HepG2 (cell line): ENCODE measurements around the gene DDAH2. TPM values are rescaled to one million over a fixed set of nuclear protein-coding genes. Genes with fewer than 3 reads are reported as not detected.

Experiments
- ATF7-NPFF ChIP-seq: sonication (generic); formaldehyde crosslinking; IDR thresholded peaks from 2 replicates; pipeline ENCODE4 v1.8.1; 2023; ENCODE audit warnings: mild to moderate bottlenecking, low read depth, missing genetic modification reagents, moderate library complexity
- GABPA ChIP-seq, 2 experiments: IDR thresholded peaks; 2 replicates each; pipeline ENCODE4 v1.6.1; 2011 to 2016; ENCODE audit warnings: low read depth in 2 of 2, low read length in 1 of 2, missing biosample characterization in 1 of 2, missing genetic modification characterization in 1 of 2
- GLI4 ChIP-seq: sonication (generic); formaldehyde crosslinking; IDR thresholded peaks from 2 replicates; pipeline ENCODE4 v1.5.1; 2020; ENCODE audit warnings: missing genetic modification reagents, mild to moderate bottlenecking, moderate library complexity, borderline replicate concordance
- KDM4B ChIP-seq: sonication (generic); formaldehyde crosslinking; IDR thresholded peaks from 2 replicates; pipeline ENCODE4 v1.4.0; 2020; ENCODE audit warnings: missing genetic modification reagents
- NAIF1 ChIP-seq: sonication (generic); formaldehyde crosslinking; IDR thresholded peaks from 2 replicates; pipeline ENCODE4 v1.5.0; 2020; ENCODE audit warnings: mild to moderate bottlenecking, missing genetic modification reagents, borderline replicate concordance
- NFAT5 ChIP-seq: sonication (generic); formaldehyde crosslinking; IDR thresholded peaks from 2 replicates; pipeline ENCODE4 v1.4.0; 2020; ENCODE audit warnings: missing genetic modification reagents
- THAP9 ChIP-seq: sonication (generic); formaldehyde crosslinking; IDR thresholded peaks from 2 replicates; pipeline ENCODE4; 2020; ENCODE audit warnings: missing genetic modification reagents, mild to moderate bottlenecking, borderline replicate concordance
- TP53 ChIP-seq: sonication (generic); formaldehyde crosslinking; conservative IDR thresholded peaks from 2 replicates; pipeline ENCODE4 v1.4.0; 2020; ENCODE audit warnings: missing genetic modification reagents
- YEATS2 ChIP-seq: sonication (generic); formaldehyde crosslinking; IDR thresholded peaks from 2 replicates; pipeline ENCODE4 v1.4.0; 2020; ENCODE audit warnings: missing genetic modification reagents, borderline replicate concordance
- ZEB1 ChIP-seq: IDR thresholded peaks from 2 replicates; pipeline ENCODE4 v1.6.1; 2012; ENCODE audit warnings: mild to moderate bottlenecking, low read depth, inconsistent platforms; ENCODE audit not compliant: insufficient replicate concordance
- ZFY ChIP-seq: sonication (generic); formaldehyde crosslinking; IDR thresholded peaks from 2 replicates; pipeline ENCODE4 v1.4.0; 2020; ENCODE audit warnings: missing genetic modification reagents
- ZNF224 ChIP-seq: sonication (generic); formaldehyde crosslinking; IDR thresholded peaks from 2 replicates; pipeline ENCODE4 v1.5.0; 2020; ENCODE audit warnings: mild to moderate bottlenecking, missing genetic modification reagents
- ZNF556 ChIP-seq: sonication (generic); formaldehyde crosslinking; IDR thresholded peaks from 2 replicates; pipeline ENCODE4 v1.4.0; 2020; ENCODE audit warnings: mild to moderate bottlenecking, missing genetic modification reagents, borderline replicate concordance
- ZNF616 ChIP-seq: sonication (generic); formaldehyde crosslinking; IDR thresholded peaks from 2 replicates; pipeline ENCODE4 v1.5.0; 2020; ENCODE audit warnings: low read depth, mild to moderate bottlenecking, missing genetic modification reagents
- ZNF619 ChIP-seq: sonication (generic); formaldehyde crosslinking; IDR thresholded peaks from 2 replicates; pipeline ENCODE4 v1.4.0; 2020; ENCODE audit warnings: mild to moderate bottlenecking, missing genetic modification reagents
- ZNF747 ChIP-seq: sonication (generic); formaldehyde crosslinking; IDR thresholded peaks from 2 replicates; pipeline ENCODE4 v1.8.1; 2023; ENCODE audit warnings: missing genetic modification reagents, mild to moderate bottlenecking, borderline replicate concordance
- ZSCAN12 ChIP-seq: sonication (generic); formaldehyde crosslinking; IDR thresholded peaks from 2 replicates; pipeline ENCODE4 v1.9.0; 2021; ENCODE audit warnings: mild to moderate bottlenecking, missing genetic modification reagents
- polyA plus RNA-seq, 8 experiments: library from polyadenylated mRNA; depleted of rRNA in 3 of 8; stranded (reverse) in 7 of 8; unstranded in 1 of 8; fragments of >200 nt; fragmentation: Illumina TruSeq in 4 of 8; extraction: Trizol in 4 of 8; gene quantifications; 2 replicates each; pipeline versions ENCODE4 v1.2.1 to v1.2.3, GENCODE V29; 2011 to 2016; ENCODE audit warnings: low read depth in 4 of 8, missing spikeins in 1 of 8, mixed read lengths in 1 of 8; ENCODE audit not compliant: insufficient read depth in 1 of 8
- total RNA-seq, 5 experiments: library from RNA; depleted of rRNA; stranded (reverse); fragments of >200 nt; fragmentation: Illumina TruSeq; extraction: Trizol; gene quantifications; 2 replicates each; pipeline ENCODE4 v1.2.3, GENCODE V29; 2016; ENCODE audit warnings: low read depth in 1 of 5
- TF ChIP-seq, protein P1 (sequence below): sonication (generic); formaldehyde crosslinking; conservative IDR thresholded peaks from 2 replicates; pipeline ENCODE4 v1.4.0; 2020; ENCODE audit warnings: missing genetic modification reagents
- TF ChIP-seq, protein P2 (sequence below): IDR thresholded peaks from 2 replicates; pipeline ENCODE4 v1.6.1; 2016; ENCODE audit warnings: low read depth, borderline replicate concordance

The DDAH2 gene
- total and polyA plus RNA-seq, 2 of the 13 experiments (the other 11 are each of a cell fraction or from before 2014, with no cell fraction given) = 16.4 to 21.1 TPM

GRCh38 chr6:31736021-31736767, 7.1 kb upstream of the DDAH2 start, which contains the start of gene CLIC1 (continued):
- TF ChIP-seq, protein P1, sequence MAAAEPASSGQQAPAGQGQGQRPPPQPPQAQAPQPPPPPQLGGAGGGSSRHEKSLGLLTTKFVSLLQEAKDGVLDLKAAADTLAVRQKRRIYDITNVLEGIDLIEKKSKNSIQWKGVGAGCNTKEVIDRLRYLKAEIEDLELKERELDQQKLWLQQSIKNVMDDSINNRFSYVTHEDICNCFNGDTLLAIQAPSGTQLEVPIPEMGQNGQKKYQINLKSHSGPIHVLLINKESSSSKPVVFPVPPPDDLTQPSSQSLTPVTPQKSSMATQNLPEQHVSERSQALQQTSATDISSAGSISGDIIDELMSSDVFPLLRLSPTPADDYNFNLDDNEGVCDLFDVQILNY (CRISPR knock-in tag) = 0 out of 2 replicates have a peak, but pooled peaks have one; percentile 14
- 0 out of 2 replicates have a peak, but pooled peaks have one; percentile 22 for TF ChIP-seq THAP9 (CRISPR knock-in tag)
- no peak; the same call in 1 of the 2 replicates for TF ChIP-seq NAIF1 (CRISPR knock-in tag)
- no peak for TF ChIP-seq ZSCAN12 (CRISPR knock-in tag)
- no peak for TF ChIP-seq ZEB1
- TF ChIP-seq ATF7-NPFF = peak; percentile 25; the same call in 1 of the 2 replicates
- TF ChIP-seq KDM4B (CRISPR knock-in tag) = peak; percentile 82
- no peak for TF ChIP-seq NFAT5 (CRISPR knock-in tag)
- 0 out of 2 replicates have a peak, but pooled peaks have one; percentile 16 for TF ChIP-seq TP53
- TF ChIP-seq GLI4 (CRISPR knock-in tag) = peak; percentile 7; the same call in 1 of the 2 replicates
- TF ChIP-seq ZNF619 (CRISPR knock-in tag) = 0 out of 2 replicates have a peak, but pooled peaks have one; percentile 43
- TF ChIP-seq ZNF747 (CRISPR knock-in tag) = peak; percentile 40; the same call in 1 of the 2 replicates
- TF ChIP-seq YEATS2 (CRISPR knock-in tag) = peak; percentile 83; the same call in 1 of the 2 replicates
- TF ChIP-seq ZFY (CRISPR knock-in tag) = peak; percentile 66; the same call in 1 of the 2 replicates
- TF ChIP-seq GABPA (IDR thresholded peaks at IDR 0.05; ENCODE audit: low read depth, low read length) = no peak
- peak; percentile 67 for TF ChIP-seq GABPA (CRISPR knock-in tag; IDR thresholded peaks at IDR 0.05; ENCODE audit: low read depth)
- no peak; the same call in 1 of the 2 replicates for TF ChIP-seq ZNF556
- TF ChIP-seq, protein P2, sequence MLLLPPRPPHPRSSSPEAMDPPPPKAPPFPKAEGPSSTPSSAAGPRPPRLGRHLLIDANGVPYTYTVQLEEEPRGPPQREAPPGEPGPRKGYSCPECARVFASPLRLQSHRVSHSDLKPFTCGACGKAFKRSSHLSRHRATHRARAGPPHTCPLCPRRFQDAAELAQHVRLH (CRISPR knock-in tag) = peak; percentile 65
- TF ChIP-seq ZNF616 (CRISPR knock-in tag) = no peak; the same call in 1 of the 2 replicates
- TF ChIP-seq ZNF224 (CRISPR knock-in tag) = peak; percentile 69; the same call in 1 of the 2 replicates
